VCaP (cell line): ENCODE measurements around the gene KRT34.

ENCODE experiments used
- H3K27ac ChIP-seq: fragments of 450-650 bp; 2 replicates; pipeline ENCODE4 v1.5.1; 2017
- TF ChIP-seq, protein P1 (sequence below): fragments of 450-650 bp; conservative IDR thresholded peaks from 2 replicates; pipeline ENCODE4 v1.5.1; 2017; ENCODE audit warnings: mild to moderate bottlenecking, moderate library complexity

KRT34 gene

DNA sequence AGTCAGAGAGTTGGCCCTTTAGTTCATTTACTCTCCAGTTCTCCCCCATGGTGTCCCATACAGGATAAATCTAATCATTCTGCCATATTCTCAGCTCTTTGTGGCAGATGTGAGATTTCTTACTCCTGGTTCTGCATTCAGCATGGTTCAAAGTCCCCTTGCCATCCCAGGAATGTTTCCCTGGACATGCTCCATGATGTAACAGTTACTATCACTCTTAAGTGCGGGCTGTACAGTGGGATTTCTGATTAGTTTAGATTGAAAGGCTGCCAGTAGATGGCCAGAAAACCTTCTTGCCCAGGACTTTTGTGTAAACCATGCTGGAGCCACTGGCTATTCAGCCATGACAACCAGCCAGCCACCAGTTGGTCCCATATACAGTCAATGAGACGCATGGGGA is 31.9 kb upstream of the KRT34 start:
- TF ChIP-seq, protein P1, sequence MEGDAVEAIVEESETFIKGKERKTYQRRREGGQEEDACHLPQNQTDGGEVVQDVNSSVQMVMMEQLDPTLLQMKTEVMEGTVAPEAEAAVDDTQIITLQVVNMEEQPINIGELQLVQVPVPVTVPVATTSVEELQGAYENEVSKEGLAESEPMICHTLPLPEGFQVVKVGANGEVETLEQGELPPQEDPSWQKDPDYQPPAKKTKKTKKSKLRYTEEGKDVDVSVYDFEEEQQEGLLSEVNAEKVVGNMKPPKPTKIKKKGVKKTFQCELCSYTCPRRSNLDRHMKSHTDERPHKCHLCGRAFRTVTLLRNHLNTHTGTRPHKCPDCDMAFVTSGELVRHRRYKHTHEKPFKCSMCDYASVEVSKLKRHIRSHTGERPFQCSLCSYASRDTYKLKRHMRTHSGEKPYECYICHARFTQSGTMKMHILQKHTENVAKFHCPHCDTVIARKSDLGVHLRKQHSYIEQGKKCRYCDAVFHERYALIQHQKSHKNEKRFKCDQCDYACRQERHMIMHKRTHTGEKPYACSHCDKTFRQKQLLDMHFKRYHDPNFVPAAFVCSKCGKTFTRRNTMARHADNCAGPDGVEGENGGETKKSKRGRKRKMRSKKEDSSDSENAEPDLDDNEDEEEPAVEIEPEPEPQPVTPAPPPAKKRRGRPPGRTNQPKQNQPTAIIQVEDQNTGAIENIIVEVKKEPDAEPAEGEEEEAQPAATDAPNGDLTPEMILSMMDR: no peak

DNA sequence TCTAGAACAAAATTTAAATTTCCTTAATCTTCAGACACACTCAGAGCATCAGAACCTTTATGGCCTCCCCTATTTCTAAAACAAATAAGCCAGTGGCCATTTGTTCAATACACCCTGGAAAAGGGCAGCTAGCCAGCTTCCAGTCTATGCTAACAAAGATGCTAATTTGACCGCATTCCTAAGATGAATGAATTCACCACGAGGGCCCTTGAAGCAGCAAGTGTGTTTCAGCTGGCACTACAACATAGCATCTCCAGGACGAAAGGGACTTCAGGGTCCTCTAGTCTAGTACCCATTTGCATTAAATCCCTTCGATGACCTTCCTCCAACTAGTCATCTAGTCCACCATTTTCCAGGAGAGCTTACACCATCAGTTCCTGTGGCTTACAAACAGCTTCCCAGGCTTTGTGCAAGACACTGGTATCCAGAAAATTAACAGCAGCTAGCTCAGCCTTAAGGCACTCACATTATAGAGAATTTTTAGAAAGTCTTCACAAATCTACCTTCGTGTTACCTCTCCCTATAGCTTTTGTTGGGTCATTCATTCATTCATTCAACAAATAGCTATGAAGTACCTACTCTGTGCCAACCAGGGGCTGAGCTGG is 31.3 kb upstream of the KRT34 start:
- TF ChIP-seq, protein P1: no peak
- H3K27ac ChIP-seq: no peak overlapping the region

More for the DNA sequence above, 31.9 kb upstream of the KRT34 start:
- H3K27ac ChIP-seq: no peak overlapping the region

DNA sequence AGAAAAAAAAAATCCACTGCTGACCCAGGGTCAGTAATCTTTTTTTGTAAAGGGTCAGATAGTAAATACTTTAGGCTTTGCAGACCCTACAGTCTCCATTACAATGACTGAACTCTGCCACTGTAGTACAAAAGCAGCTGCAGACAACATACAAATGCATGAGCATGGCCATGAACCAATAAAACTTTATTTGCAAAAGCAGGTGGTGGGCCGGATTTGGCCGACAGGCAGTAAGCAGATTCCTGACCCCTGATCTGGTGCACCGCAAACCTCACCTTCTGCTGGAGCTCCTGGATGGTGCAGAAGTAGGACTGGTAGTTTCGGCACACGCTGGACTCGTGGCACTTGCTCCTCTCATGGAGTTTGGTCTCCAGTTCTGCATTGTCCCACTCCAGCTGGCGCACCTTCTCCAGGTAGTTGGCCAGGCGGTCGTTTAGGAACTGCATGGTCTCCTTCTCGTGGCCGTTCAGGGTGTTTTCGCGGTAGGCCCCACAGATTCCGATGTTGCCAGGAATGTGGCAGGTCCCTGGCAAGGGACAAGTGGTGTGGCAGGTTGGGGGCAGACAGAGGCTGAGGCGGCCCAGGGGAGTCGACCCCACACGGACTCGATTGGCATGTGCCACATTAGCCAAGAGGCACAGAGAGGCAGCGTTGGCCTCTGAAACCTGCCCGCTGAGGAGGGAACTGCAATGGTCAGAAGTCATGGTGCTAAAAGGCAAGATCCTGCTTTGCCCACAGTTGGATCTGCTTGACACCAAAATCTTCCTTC is 29.1 kb upstream of the KRT34 start:
- H3K27ac ChIP-seq: no peak overlapping the region
- TF ChIP-seq, protein P1: no peak

DNA sequence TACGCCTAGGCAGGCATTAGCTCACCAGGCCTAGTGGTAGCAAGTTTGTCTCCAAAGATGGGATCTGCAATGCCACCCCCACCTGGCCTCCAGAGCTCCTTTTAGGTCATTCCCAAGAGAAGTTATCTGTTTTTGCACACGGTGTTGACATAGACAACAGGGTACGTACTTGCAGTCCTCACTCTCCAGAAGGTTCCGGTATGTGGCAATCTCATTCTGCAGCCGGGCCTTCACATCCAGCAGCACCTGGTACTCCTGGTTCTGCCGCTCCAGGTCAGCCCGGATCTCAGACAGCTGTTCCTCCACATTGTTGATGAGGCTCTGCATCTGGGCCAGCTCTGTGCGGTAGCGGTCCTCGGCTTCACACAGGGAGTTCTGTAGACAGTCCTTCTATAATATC is 25.1 kb upstream of the KRT34 start:
- no peak overlapping the region for H3K27ac ChIP-seq
- TF ChIP-seq, protein P1: no peak

DNA sequence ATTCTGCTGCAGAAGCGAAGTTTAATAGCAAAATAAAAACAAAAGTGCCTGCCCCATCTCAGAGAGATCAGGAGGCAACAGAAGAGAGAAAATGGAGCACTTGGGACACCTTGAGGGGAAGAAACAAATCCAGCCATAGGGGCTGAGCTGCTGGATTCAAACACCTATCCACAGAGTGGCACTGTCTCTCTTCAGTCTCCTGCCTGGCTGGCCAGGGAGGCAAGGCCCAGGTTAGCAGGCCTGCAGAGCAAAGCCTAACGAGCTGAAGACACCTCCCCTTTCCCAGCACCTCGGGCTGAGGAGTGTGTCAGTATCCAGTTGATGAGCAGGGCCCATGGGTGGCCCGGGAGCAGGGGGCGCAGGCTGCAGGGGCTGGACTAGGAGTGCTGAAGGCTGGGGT is 24.1 kb upstream of the KRT34 start:
- no peak overlapping the region for H3K27ac ChIP-seq
- TF ChIP-seq, protein P1: no peak; the same call in 1 of the 2 replicates

DNA sequence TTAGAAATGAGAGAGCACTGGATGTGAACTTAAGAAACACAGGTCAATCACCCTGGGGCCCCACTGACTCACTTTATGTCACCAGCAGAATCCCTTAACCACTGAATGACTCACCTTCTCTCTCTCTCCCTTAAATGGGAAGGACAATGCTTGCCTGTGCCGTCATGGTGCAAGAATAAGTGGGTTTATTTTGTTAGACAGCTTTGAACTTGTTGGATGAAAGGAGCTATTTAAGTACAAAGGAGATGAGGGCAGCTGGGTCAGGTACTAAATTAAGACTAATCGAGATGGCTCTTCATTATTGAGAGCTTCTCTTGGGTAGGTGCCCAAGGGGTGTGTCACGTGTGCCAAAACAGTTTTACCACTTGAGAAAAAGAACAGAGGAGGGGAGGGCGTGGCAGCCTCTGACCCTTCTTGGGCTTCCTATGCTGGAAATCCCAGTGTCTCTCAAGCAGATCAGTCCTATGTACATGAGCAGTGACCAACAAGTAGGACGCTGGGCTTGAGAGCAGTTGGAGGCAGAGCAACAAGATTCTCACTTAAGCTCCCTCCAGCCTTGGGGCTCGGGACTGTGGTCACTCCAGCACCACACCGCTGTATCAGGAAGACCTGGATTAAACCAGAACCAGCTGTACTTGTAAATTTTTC is 22.0 kb upstream of the KRT34 start:
- TF ChIP-seq, protein P1: no peak
- no peak overlapping the region for H3K27ac ChIP-seq

DNA sequence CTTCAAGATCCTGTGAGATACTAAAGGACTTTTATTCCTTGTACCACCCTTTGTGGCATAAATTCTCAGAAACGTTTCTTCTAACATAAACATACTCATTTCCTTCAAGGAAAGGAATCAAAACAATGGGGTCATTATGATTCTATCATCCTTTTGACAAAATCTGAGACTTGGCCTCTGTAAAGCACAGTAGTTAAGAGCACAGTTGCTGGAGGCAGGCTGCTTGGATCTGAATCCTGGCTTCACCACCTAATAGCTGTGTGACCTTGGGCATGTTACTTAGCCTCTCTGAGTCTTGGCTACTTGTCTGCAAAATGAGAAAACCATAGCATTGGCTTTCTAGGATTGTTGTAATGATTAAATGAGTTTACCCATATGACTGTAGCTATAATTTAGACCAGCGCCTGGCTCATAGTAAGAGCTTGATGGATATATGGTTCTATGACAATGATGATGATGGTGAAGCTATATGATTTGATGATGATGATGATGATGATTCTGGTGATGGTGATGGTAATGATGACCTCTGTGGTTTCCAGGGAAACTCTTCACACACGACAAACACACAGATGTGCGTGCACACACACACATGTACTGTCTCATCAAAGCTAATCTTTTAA is 21.4 kb upstream of the KRT34 start:
- TF ChIP-seq, protein P1: no peak
- H3K27ac ChIP-seq: no peak overlapping the region
